ENCODE measurements around the gene SMG5. TPM values are rescaled to one million over a fixed set of nuclear protein-coding genes. Genes with fewer than 3 reads are reported as not detected.

The SMG5 gene
- total RNA-seq, 1 experiment from 2014 or later, result 103 TPM

GRCh38 chr1:156212130-156212529 is 70.5 kb downstream of the SMG5 start:
- WGBS (ENCODE audit: extremely low coverage, insufficient read length, low lambda C conversion rate), result no CpG with 5 or more reads among the region's 9 CpGs

More at GRCh38 chr1:156212130-156212529, 70.5 kb downstream of the SMG5 start:
- H2BK120ac ChIP-seq (ENCODE audit: low read depth, low read length, poor library complexity, severe bottlenecking), result peak overlapping the region; percentile 15
- DNase-seq, result no peak
- no peak overlapping the region for H3K14ac ChIP-seq (ENCODE audit: insufficient read depth, low read length)
- no peaks in the 10 kb centered on the region for H3K9me3 ChIP-seq (ENCODE audit: control insufficient read depth, low read depth, low read length)
- Mint-ChIP-seq H3K27ac (peak overlapping the region; percentile 13 to 100 (median 100)), H3K27me3 (ENCODE audit: low read depth) (peaks cover 2% of the 10 kb centered on the region; the same call in 1 of the 2 replicates), H3K4me3 (peak overlapping the region; percentile 94 to 95), H3K4me1 (peaks cover 34 to 35% of the 10 kb centered on the region in 2 experiments), H3K9me3 (no peaks in the 10 kb centered on the region), H3K36me3 (ENCODE audit: insufficient read depth in 1 of 3, low read depth in 3 of 3) (peaks cover 10 to 63% (median 30%) of the 10 kb centered on the region in 3 experiments; a peak in 6 of 7 replicates)
- peak overlapping the region; percentile 34 for H4K5ac ChIP-seq (ENCODE audit: insufficient read length, low read depth, low read length)
- no peaks in the 10 kb centered on the region for H3K79me1 ChIP-seq (ENCODE audit: insufficient read depth, low read depth, low read length, poor library complexity, severe bottlenecking)
- no peak overlapping the region for H3K4ac ChIP-seq (ENCODE audit: low read depth, low read length)
- H2AK5ac ChIP-seq (ENCODE audit: insufficient read length, low read length), result peak overlapping the region; percentile 1
- no peak overlapping the region for H2BK15ac ChIP-seq (ENCODE audit: low read depth, low read length)
- H3K56ac ChIP-seq (ENCODE audit: insufficient read length, low read depth, low read length), result no peak overlapping the region
- H3K23ac ChIP-seq (ENCODE audit: insufficient read length, low read depth, low read length), result no peak overlapping the region
- no peaks in the 10 kb centered on the region for H3K27me3 ChIP-seq (ENCODE audit: insufficient read depth, low read length)
- no peak overlapping the region for H2BK12ac ChIP-seq (ENCODE audit: insufficient read length, low read depth, low read length)
- H4K20me1 ChIP-seq (ENCODE audit: control insufficient read depth, insufficient read depth, insufficient read length), result no peaks in the 10 kb centered on the region
- no peak overlapping the region for H2BK5ac ChIP-seq (ENCODE audit: insufficient read length, low read length)
- TF ChIP-seq CTCF (conservative IDR thresholded peaks at IDR 0.05), result no peak
- no peak overlapping the region for H2AFZ ChIP-seq (ENCODE audit: low read length)
- peak overlapping the region; percentile 73 for H3K4me2 ChIP-seq (ENCODE audit: insufficient read depth, insufficient read length, low read length)
- H3K23me2 ChIP-seq (ENCODE audit: insufficient read length, low read depth, low read length, poor library complexity, severe bottlenecking), result peaks cover 8% of the 10 kb centered on the region
- peak overlapping the region; percentile 13 for H3T11ph ChIP-seq (ENCODE audit: low read length)
- peak overlapping the region; percentile 81 for H3K9ac ChIP-seq (ENCODE audit: extremely low read depth, insufficient read length, low read length)
- no peak overlapping the region for H4K8ac ChIP-seq (replicated peaks; ENCODE audit: insufficient read length, low read depth, low read length)
- no peaks in the 10 kb centered on the region for H3K79me2 ChIP-seq (ENCODE audit: insufficient read depth, low read length)
- H4K91ac ChIP-seq (ENCODE audit: insufficient read length, low read depth, low read length), result no peak overlapping the region
- peak overlapping the region; percentile 6 for H3K27ac ChIP-seq (ENCODE audit: insufficient read length, low read depth, low read length)
- peak overlapping the region; percentile 83 for H3K18ac ChIP-seq (ENCODE audit: insufficient read length, low read depth, low read length)
- H2BK20ac ChIP-seq (ENCODE audit: low read depth, low read length, poor library complexity, severe bottlenecking), result no peak overlapping the region
- H3K4me1 ChIP-seq (ENCODE audit: insufficient read depth, low read length), result no peaks in the 10 kb centered on the region; the same call in 1 of the 2 replicates
